Measurements from ENCODE around the gene MPST.
A peak's percentile ranks its signal among the peaks of the same experiment; 100 is the strongest.
"Not testable (repeated sequence)": the region's sequence is repeated elsewhere in the genome, so short reads cannot be mapped to it uniquely, and the experiment has no call there.

Gene MPST

DNA sequence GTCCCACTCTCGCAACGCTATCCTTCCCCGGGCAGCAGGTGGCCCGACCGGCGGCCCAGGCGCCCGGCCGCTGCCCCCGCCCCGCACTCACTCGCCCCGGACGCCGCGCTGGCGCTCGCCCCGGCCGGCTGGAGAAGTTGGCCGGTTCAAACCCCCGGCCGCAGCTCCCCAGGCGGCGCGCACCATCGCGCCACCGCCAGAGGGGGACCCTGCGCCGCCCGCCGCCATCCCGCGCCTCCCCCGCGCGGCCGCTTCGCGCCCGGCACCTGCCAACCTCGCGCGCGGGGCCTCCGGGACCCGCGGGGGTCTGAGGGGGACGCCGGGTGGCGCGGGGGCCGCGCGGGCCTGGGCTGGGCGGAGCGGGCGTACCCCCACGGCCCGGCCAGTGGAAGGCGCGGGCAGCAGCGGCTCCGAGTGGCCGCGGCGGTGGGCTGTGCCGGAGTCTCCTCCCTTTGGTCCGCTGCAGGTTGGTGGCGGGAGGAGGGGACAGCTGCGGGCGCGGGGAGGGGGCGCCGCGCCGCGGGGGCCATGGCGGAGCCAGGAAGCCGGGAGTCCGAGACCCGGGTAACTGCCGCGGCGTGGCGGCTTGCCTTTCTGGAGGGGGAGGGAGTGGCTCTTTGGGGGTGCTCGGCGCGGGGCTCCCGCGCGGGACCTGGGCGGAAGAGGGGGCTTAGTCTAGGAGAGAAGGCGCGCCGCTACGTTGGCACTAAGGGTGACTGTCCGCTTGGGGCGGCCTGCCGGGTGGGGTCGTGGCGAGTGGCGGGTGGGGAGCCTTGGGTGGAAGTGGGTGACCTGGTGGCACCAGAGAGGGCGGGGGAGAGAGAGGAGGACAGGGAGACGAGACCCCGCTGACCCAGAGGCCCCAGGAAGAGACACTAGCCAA is at the start of gene MPST, which contains the start of gene TST:
MPST (plus strand) TSS at position 434 of the 883 bp plus-strand sequence; CDS start at position 529, 95 bp downstream.
TST (minus strand) TSS at position 139 of the 883 bp plus-strand sequence. CDS start 715 bp downstream, outside the sequence.
- peak; percentile 63 for DNase-seq (ENCODE audit: low spot score)

DNA sequence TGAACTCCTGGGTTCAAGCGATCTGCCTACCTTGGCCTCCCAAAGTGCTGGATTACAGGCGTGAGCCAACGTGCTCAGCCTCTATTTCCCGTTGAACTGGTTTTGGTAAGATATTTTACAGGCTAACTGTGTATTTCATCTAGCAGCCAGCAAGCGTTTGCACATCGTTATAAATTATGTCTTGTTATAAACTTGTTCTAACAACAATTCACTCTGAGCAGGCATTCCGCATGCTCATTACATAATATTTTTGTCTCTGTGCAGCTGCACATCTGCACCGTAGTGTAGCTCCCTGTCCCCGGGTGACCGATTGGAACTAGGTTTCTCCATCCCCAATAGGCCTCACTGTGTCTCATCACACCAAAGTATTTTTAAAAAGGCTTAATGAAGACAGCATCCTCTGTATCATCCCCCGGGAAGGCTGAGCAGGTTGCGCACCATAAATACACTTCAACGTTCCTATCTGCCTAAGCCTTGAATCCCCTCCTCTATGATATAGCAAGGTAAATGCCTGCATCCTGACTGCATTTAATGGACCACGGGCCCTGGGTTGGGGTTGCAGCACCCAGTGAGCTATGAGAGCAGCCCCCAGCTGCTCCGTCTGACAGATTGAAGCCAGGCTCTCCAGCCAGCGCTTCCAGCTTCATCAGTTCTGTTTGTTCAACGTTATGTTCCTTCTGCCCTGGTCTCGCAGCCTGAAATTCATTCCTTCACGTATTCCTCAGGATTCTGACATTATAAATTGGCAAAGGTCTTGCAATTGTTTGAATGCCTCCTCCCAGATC is 48.0 kb upstream of the MPST start:
- DNase-seq (ENCODE audit: low spot score) = no peak

DNA sequence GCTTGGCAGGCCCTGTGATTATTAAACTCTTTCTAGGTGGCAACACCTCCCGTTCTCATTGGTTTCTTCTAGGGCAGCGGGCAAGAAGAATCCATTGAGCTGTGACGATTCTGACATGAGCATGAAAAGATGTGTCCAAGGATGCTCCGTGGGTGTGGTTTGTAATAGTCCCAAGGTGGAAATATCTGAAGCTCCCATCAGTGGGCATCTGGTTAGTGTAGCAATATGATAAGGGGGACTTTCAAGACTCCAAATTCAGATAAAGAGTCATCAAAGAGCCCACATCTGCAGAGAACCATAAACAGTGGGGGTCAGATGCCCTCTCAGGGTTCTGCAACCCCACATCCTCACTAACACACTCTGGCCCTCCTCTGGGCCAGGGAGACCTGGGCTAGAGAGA is 42.9 kb upstream of the MPST start:
- peak; percentile 27 for DNase-seq (ENCODE audit: low spot score)

DNA sequence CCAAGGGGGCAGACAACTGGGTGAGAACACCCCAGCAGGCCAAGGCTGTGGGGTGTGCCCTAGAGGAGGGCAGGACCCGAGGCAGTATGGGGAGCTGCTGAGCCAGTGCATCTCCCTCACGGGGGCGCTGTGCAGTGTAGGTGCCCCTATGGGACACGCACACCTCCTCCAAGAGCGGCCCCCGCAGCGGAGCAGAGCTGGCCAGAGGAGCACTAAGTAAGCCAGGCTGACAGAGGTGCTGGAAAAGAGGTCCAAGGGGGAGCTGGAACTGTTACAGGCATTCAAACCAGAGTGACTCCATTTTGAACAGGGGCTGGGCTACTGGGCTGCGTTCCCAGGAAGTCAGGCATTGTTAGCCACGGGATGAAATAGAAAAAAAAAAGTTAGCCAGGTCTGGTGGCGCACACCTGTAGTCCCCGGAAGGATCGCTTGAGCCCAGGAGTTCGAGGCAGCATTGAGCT is 42.1 kb upstream of the MPST start:
- peak; percentile 70 for DNase-seq (ENCODE audit: low spot score)

DNA sequence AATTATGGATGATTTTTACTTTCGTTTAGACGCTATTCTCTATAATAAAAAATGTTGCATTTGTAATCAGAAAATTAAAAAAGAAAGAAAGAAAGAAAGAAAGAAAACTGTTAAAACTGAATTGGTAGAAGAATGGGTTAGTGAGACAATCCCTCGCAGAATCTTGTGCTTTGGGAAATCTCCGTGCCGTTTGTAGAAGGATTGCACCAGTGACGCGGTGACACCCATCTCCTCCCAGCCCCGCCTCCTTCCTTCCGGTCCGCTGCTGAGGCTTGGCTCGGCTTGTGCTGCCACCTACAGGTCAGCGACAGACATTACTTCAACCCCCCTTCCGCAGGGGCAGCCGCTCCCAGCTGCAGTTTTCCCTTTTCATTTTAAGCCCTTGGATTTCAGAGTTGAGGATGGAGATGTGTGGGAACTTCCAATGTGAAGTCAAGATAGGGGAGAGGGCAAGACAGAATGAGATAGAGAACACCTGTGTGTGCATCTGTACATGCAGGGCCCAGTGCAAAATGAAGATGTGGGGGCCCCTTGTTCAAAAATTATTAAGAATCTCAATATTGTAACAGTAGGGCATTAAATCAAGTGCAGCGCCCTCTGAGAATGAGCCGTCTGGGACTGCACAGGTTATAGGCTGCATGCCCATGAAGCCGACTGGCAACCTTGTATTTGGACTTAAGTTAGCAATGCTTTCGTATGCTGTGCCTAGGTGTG is 41.4 kb upstream of the MPST start:
- peak; percentile 92 for DNase-seq (ENCODE audit: low spot score)

DNA sequence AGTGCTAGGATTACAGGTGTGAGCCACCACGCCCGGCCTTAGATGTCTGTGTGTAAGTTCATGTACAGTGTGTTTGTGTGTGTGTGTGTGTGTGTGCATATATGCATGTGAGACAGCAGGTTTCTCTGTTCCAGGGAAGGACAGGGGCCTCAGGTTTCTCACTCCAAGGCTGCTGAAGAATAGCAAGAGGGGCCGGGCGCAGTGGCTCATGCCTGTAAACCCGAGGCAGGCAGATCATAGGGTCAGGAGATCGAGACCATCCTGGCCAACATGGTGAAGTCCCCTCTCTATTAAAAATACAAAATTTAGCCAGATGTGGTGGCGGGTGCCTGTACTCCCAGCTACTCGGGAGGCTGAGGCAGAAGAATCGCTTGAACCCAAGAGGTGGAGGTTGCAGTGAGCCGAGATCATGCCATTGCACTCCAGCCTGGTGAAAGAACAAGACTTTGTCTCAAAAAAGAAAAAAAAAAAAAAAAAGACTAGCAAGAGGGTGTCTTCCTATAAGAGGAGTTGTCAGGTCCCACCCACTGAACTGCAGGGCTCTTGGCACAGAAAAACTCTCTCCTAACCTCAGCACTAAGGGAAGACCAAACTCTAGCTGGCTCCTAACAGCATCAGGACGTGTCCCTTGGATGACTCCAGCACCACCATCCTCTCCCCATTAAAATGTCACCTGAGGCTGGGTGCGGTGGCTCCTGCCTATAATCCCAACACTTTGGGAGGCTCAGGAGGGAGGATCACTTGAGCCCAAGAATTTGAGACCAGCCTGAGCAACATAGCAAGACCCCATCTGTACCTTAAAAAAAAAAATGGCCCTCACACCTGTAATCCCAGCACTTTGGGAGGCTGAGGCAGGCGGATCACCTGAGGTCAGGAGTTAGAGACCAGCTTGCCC is 40.3 kb upstream of the MPST start:
- DNase-seq (ENCODE audit: low spot score) = no peak

DNA sequence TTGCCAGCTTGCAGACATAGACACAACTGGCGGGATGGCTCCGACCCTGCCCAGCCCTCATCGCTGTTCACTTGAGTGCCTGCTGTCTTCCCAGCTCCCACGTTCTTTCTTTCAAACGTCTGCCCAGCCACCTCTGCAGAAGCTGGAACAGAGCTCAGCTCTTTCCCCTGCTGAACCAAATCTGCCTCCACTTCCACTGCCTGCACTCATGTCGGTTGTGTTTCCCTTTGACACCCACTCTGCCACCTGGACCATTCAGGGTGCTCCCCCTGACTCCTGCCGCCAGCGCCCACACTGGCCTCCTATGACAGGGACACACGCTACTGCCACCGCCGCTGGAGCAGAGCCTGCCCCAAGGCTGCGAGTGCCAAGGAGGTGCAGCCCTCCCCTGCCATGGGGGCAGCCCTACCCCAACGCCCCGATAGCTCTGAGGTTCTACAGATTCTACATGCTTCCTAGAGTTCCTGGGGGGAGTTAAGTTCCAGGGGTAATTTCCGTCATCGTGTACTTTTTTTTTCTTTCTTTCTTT is 38.2 kb upstream of the MPST start:
- DNase-seq (ENCODE audit: low spot score) = no peak

DNA sequence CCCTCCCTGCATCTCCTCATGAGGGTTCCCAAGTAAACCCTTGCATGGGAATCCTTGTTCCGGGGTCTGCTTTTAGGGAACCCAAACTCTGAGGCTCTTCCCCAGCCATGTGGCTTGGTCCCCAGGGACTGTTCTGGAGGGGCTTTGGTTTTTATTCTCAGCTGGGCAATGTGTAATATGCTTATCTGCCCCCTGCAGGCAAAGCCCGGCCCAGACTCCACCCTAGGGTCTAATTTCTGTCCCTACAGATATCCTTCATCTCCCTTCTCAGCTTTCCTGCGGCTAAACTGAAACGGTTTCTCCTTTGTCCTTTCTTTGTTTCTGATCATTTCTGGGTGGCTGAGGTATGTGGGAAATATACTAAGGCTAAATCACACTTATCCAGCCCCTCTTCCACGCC is 37.4 kb upstream of the MPST start:
- peak; percentile 89 for DNase-seq (ENCODE audit: low spot score)

DNA sequence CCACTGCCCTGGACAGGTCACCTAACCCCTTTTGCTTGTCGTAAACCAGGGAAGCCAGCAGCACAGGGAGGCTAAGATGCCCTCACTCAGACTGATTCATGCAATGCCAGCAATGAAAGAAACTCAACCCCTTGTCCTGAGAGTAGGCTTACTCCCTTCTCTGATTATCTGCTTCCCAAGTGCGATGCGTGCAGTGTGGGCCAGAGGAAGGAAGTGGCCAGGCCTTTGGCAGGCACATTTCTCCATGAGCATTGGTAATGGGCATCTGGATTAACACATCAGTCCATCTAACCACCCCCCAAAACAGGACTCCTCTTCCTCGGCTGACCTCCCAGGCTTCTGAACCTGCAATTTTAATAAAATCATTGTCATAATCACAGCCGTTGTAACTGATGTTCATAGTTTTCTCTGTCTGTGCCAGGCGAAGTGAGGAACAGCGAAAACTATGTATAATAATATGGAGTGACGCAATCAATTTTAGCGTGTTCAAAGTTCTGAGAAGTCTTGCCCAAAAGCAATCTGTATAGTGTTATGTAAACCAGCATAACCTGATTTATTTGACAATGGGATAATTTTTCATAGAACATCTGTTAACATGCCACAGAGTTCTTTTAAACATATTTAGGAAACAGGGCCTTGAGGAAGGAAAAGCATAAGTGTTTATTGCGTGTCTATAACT is 34.2 kb upstream of the MPST start:
- no peak for DNase-seq (ENCODE audit: low spot score)

DNA sequence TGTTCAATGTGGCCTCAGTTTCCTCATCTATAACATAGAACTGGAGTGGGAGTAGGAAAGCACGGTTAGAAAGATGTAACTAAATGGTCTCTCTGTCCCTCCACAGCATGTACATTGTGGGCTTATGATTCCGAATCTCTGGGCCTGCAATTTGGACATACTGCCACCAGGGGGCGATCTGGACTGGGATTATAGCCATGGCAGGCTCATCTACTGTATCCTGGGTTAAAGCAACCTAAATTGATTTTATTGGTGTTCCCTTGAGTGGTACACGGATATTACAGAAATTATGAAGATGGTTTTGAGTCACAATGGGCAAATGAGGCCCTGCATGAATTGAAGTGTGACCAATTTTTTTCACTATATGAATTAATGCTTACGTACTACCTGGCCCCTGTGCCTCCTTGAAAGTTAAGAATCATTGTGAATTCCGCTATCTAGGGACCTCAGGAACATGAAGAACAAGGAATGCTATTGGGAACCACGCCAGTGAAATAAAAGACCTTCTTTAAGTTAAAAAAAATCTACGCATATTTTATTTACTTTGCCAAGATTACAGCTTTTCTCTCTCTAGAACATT is 33.2 kb upstream of the MPST start:
- DNase-seq (ENCODE audit: low spot score) = peak; percentile 61

DNA sequence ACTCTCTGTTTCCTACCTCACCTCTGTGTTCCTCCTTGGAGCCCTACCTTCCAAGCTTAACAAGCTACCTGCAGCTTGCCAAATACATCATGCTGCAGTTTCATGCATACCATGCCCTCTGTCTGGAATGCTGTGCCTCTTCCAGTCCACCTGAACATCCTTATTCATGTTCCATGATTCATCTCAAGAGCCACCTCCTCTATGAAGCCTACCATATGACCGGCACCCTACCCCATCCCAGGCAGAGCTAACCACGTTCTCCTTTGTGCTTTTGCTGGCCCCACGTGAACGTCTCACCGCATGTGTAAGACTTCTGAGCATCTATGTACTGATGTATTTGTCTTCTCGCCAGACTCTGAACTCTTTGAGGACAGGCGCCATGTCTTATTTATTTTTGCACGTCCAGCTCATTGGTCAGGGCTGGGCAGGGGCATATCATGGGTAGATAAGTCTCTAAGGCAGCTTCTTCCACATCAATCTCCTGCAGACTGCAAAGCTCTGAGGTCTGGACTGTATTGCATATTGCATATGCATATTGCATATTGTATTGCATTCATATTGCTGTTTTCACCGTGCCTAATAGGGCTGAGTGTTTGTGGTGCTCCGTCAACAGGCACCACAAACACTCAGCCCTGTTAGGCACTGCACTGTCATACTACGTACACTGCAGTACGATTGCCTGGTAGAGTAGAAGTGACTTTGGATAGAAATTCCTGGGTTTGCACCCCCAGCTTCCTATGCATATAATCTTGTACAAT is 31.3 kb upstream of the MPST start:
- no peak for DNase-seq (ENCODE audit: low spot score)

DNA sequence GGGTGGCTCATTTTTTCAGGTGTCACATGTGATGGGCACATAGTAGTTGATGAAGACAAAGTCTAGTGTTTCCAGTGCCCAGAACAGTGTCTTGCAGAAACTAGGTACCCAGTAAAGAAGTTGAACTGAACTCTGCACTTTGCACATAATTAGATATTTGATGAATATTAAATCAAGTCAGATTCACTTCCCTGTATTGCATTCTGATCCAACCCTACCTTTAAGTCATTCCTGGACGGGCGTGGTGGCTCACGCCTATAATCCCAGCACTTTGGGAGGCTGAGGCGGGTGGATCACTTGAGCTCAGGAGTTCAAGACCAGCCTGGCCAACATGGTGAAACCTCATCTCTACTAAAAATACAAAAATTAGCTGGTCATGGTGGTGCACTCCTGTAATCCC is 30.5 kb upstream of the MPST start:
- not testable (repeated sequence) for DNase-seq (ENCODE audit: low spot score)

DNA sequence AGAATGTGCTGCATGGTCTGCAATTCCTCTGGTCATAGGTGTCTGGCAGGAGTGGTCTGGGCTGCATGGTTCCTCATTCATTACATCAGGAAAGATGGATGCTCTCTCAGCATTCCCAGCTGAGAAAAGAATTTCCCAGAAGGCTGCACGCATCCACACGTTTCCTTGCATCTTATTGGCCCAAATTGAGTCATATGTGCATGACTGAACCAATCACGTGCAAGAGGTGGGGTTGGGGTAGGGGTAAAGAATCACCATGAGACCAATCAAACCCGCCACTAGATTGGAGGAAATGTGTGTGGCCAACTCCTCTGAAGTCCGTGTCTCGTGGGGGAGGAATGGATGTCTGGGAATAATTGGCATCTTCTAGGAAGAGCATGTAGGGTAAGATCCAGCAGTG is 29.1 kb upstream of the MPST start:
- no peak for DNase-seq (ENCODE audit: low spot score)

DNA sequence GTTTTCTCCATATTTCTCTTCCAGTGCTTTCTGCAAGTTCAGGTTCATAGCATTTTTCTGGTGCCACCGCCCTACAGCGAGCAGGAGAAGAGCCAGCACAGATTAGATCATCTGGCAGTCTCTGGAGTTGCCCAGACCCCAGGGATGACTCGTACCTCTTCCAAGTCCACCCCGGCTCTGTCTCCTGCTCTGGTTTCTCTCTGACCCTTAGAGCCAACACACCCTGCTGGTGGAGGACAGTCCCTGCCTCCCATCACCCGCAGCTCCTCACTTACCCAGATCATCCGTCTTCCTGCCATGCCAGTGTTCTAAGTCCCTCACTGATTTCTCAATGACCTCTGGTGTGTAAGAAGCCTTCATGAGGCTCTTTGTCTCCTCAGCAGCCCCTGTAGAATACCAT is 28.3 kb upstream of the MPST start:
- no peak for DNase-seq (ENCODE audit: low spot score)

DNA sequence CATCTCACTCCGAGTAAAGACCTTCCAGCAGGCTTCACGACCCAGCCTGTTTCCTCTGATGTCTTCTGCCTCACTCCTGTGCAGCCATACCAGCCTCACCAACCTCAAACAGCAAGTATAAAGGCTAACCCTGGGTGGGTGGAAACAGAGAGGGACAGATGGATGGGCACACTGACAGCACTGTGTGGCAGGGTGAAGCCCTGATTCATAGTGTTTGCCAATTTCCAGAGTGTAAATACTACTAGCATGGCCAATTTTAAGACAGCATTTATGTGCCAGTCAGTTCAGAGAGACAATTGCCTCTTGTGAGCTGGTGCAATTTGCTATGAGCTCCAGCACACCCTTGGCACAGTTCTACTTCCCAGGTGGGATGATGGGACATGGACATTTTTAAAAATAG is 21.8 kb upstream of the MPST start:
- no peak for DNase-seq (ENCODE audit: low spot score)

DNA sequence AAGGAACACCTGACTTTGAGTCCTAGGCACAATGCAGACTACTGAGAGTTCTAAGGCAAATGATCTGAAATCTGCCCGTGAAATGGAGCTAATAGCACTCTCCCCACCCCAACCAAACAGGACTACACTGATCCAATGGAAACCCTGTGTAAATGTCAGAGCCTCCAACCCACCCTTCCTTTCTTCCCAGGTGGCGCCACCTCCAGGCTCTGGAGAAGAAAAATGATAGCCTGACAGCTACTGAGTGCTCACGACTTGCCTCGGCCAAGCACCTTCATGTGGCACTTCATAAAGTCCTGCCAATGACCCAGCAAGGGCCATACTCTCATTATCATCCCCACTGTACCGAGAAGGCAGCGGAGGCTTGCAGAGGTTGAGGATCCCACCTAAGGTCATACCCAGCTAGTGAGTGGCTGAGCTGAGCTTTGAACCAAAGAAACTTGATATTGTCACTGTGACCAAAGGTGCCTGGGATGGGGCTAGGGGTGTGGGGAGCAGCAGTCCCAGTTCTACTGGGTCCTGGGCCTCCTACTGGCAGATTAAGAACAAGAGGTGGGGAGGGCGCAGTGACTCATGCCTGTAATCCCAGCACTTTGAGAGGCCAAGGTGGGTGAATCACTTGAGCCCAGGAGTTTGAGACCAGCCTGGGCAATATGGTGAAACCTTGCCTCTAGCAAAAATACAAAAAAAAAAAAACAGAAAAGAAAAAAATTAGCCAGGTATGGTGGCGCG is 20.8 kb upstream of the MPST start:
- peak; percentile 40 for DNase-seq (ENCODE audit: low spot score)

DNA sequence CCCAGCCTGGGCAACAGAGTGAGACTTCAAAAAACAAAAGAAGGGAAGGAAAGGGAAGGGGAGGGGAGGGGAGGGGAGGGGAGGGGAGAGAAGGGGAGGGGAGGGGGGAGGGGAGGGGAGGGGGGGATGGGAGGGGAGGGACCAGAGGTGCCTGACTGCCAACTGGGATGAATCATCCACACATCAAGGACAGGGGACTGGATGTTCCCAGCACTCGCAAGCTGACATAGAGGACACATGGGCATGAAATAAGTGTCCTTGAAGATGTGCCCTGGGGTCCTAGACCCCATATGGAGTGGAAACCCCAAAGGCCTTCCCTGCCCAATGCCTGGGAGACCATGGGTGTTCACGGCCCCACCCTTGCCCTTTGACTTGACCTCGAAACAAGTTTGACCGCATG is 20.1 kb upstream of the MPST start:
- DNase-seq (ENCODE audit: low spot score) = no peak

DNA sequence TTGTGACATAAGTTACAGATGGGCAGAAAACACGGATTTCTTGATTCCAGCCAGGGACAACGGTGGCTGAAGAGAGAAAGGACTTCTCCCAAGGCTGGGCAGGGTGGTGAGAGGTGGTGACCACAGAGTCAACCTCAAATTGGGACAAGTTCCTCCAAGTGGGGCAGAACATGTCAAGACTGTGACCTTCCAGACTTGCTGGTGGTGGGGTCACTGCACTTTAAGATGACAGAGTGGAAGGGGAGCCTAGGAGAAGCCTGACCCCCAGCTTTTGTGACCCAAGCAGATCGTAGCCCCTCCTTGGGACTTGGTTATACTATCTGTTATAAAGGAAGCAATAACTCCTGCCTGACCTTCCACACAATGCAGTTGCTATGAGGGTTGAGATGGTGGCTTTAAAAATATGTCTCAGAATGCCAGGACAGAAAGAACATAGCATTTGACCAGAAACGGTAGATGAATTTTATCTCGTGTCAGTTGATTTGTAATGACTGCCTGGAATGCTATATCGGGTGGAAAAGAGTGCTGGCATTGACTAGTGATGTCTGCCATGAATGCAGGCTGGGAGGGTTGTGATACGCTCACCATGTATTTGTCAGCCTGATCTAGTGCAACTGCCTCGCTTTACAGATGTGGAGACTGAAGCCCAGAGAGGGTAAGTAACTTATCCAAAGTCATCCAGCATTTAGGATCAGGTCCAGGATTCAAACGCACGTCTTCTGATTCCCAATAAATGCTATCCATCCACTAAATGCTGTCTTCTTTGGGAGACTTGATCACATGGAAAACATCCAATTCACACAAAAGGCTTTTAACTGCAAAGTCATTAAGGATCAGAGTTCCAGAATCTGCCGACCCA is 18.6 kb upstream of the MPST start:
- no peak for DNase-seq (ENCODE audit: low spot score)
